A549 (cell line): ENCODE results near the gene PPM1G.

Experiments
- CTCF ChIP-seq: fragments of >200 bp; sonication (Bioruptor Twin); formaldehyde crosslinking; IDR thresholded peaks from 3 replicates; pipeline ENCODE4 v1.5.1; 2016
- E2F6 ChIP-seq: IDR thresholded peaks from 2 replicates; pipeline ENCODE4 v1.6.1; 2012; ENCODE audit warnings: low read depth, borderline replicate concordance
- HDAC2 ChIP-seq: fragments of 200-600 bp; sonication (generic); IDR thresholded peaks from 2 replicates; pipeline ENCODE4 v1.6.1; 2016
- MAX ChIP-seq: IDR thresholded peaks from 2 replicates; pipeline ENCODE4 v1.6.1; 2012
- RFX5 ChIP-seq: fragments of 450-650 bp; IDR thresholded peaks from 2 replicates; pipeline ENCODE4 v1.7.1; 2014; ENCODE audit warnings: antibody characterized with exemption, mild to moderate bottlenecking, moderate library complexity
- TP53 ChIP-seq: fragments of 250-450 bp; sonication (Bioruptor Pico); IDR thresholded peaks from 2 replicates; pipeline ENCODE4 v1.5.0; 2021; ENCODE audit warnings: mild to moderate bottlenecking, moderate library complexity

- TF ChIP-seq CTCF (no peak), MAX (no peak), E2F6 (no peak), HDAC2 (no peak), TP53 (CRISPR knock-in tag) (no peak), RFX5 (no peak)
Measured at GRCh38 chr2:27435628-27436027, 26.2 kb upstream of the PPM1G start.
